Keratinocyte (primary cell): ENCODE data around the gene CPPED1.

ENCODE experiments used
- CTCF ChIP-seq, 3 experiments: IDR thresholded peaks in 1 of 3; conservative IDR thresholded peaks in 1 of 3; optimal IDR thresholded peaks in 1 of 3; 2 replicates in 2 of 3; 3 replicates in 1 of 3; pipeline versions ENCODE3 to v1.5.1; 2011; ENCODE audit warnings: low read length in 3 of 3, mild to moderate bottlenecking in 3 of 3, moderate library complexity in 2 of 3, control low read depth in 1 of 3, inconsistent platforms in 1 of 3; ENCODE audit not compliant: insufficient read depth in 2 of 3; ENCODE audit errors: extremely low read depth in 1 of 3
- EZH2 ChIP-seq: IDR thresholded peaks from one replicate; pipeline ENCODE4 v1.6.1; 2012; ENCODE audit warnings: inconsistent platforms, mild to moderate bottlenecking, low read length, moderate library complexity

- TF ChIP-seq CTCF (optimal IDR thresholded peaks at IDR 0.05 in 1 of 3, IDR thresholded peaks at IDR 0.05 in 1 of 3, conservative IDR thresholded peaks at IDR 0.05 in 1 of 3; ENCODE audit: extremely low read depth in 1 of 3, insufficient read depth in 2 of 3, low read length in 3 of 3) (no peak), EZH2 (no peak)
These were observed 62.6 kb downstream of the CPPED1 start for GRCh38 chr16:12740986-12741610.
